Loucy (cell line): ENCODE results near the gene CCL11.

ENCODE experiments used
- CTCF ChIP-seq: fragments of 200-600 bp; sonication (generic); conservative IDR thresholded peaks from 2 replicates; pipeline ENCODE4 v1.5.1; 2014; ENCODE audit warnings: mild to moderate bottlenecking, antibody characterized with exemption, low read length
- EZH2phosphoT487 ChIP-seq: fragments of 200-600 bp; IDR thresholded peaks from 2 replicates; pipeline ENCODE4 v1.6.1; 2018; ENCODE audit warnings: antibody characterized with exemption, mild to moderate bottlenecking, moderate library complexity, borderline replicate concordance

DNA sequence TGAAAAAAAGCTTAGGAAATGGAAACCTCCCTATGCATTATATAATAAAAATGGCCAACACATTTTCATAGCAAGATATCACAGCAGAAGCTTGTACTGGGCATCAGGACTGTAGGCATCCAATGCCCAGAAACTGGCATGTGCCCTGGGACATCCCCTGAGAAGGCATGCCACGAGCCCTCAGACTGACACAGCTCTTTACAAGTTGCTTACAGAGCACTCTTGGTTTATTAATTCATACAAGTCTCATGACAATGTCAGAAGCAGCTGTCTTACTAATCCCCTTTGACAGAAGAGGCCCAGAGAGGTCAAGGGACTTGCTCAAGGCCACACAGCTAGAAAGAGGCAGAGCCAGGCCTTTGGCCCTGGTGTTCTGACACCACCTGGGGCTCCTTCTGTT is 36.1 kb upstream of the CCL11 start:
- no peak for TF ChIP-seq EZH2phosphoT487
- no peak for TF ChIP-seq CTCF
